Esophagus squamous epithelium (tissue), 5 donors: ENCODE measurements around the gene TAOK2. TPM values are rescaled to one million over a fixed set of nuclear protein-coding genes. Genes with fewer than 3 reads are reported as not detected.

Experiments used
- DNase-seq: peaks from one replicate; lab custom pipeline; 2025; lab: John Stamatoyannopoulos, UW
- H3K27ac ChIP-seq, 4 donors: fragments of 200-600 bp; sonication (generic); one replicate each; pipeline ENCODE4 v1.5.1; 2016 to 2019; ENCODE audit warnings: mild to moderate bottlenecking in 1 of 4
- H3K27me3 ChIP-seq, 4 donors: fragments of 200-600 bp; sonication (generic); 1 replicate in 3 of 4; 2 replicates in 1 of 4; pipeline versions ENCODE4 v1.5.1 to v1.6.0; 2017 to 2021; ENCODE audit warnings: antibody characterized with exemption in 1 of 4
- H3K36me3 ChIP-seq, 3 donors: fragments of 200-600 bp; sonication (generic); one replicate each; pipeline ENCODE4 v1.5.1; 2016 to 2019
- H3K4me1 ChIP-seq, 3 donors: fragments of 200-600 bp; sonication (generic); one replicate each; pipeline ENCODE4 v1.5.1; 2017 to 2019
- H3K4me3 ChIP-seq, 4 donors: fragments of 200-600 bp; sonication (generic); 1 replicate in 3 of 4; 2 replicates in 1 of 4; pipeline ENCODE4 v1.5.1; 2016 to 2019; ENCODE audit warnings: mild to moderate bottlenecking in 2 of 4, moderate library complexity in 1 of 4
- H3K9me3 ChIP-seq, 3 donors: fragments of 200-600 bp; sonication (generic); one replicate each; pipeline ENCODE4 v1.5.1; 2016 to 2019
- CTCF ChIP-seq, 6 experiments: fragments of 450-650 bp in 4 of 6; fragments of 200-600 bp in 2 of 6; sonication (generic) in 2 of 6; IDR thresholded peaks; one replicate each; pipeline ENCODE4 v1.5.1; 2016 to 2019; ENCODE audit warnings: antibody characterized with exemption in 6 of 6, mild to moderate bottlenecking in 4 of 6, moderate library complexity in 4 of 6
- POLR2A ChIP-seq, 4 donors: fragments of 450-650 bp; IDR thresholded peaks; one replicate each; pipeline ENCODE4 v1.6.1; 2017; ENCODE audit warnings: antibody characterized with exemption in 4 of 4, mild to moderate bottlenecking in 4 of 4, moderate library complexity in 3 of 4
- WGBS, 2 donors: methylation state at CpG; one replicate each; pipeline ENCODE4 v1.1.5; 2018; 5-methylcytosine and 5-hydroxymethylcytosine counted together
- intact Hi-C: fragments of 100-400 bp; cut with DNase I; formaldehyde crosslinking; loops from one replicate; pipeline ENCODE4 v1.15.0; 2022
- total RNA-seq, 4 donors: library from RNA; depleted of rRNA; stranded (reverse); fragments of >200 nt; gene quantifications; one replicate each; pipeline ENCODE4 v1.1.0, GENCODE V29; 2016
- donor health status: DM: yes; HTN: yes; CAD: no.

TAOK2 gene
- total RNA-seq, 4 donors from 2014 or later = 26.8 to 33.7 (median 30.4) TPM

GRCh38 chr16:29985271-29985811, 11.7 kb downstream of the TAOK2 start:
- WGBS, 2 donors = 94 to 98% methylated on average over 14 to 21 of the region's 28 CpGs
- H3K4me1 ChIP-seq = no peaks in the 10 kb centered on the region
- TF ChIP-seq POLR2A (IDR thresholded peaks at IDR 0.05) (no peak), CTCF (IDR thresholded peaks at IDR 0.05) (no peak)
- intact Hi-C loops = no loop called here
- H3K27me3 ChIP-seq = no peaks in the 10 kb centered on the region
- H3K36me3 ChIP-seq = peaks cover 63 to 100% (median 85%) of the 10 kb centered on the region in 3 donors
- H3K9me3 ChIP-seq = no peaks in the 10 kb centered on the region
- DNase-seq = no peak
- H3K4me3 ChIP-seq = no peak overlapping the region
- no peak overlapping the region for H3K27ac ChIP-seq

GRCh38 chr16:29986231-29986630, 12.6 kb downstream of the TAOK2 start:
- Histone ChIP-seq H3K27ac (no peak overlapping the region), H3K36me3 (peaks cover 63 to 100% (median 86%) of the 10 kb centered on the region in 3 donors), H3K27me3 (no peaks in the 10 kb centered on the region), H3K9me3 (no peaks in the 10 kb centered on the region), H3K4me1 (no peaks in the 10 kb centered on the region), H3K4me3 (no peak overlapping the region)
- TF ChIP-seq CTCF (IDR thresholded peaks at IDR 0.05) (no peak), POLR2A (IDR thresholded peaks at IDR 0.05) (no peak)
- DNase-seq = no peak
- 99 to 100% methylated on average over 2 to 11 of the region's 20 CpGs for WGBS, 2 donors
- intact Hi-C loops = no loop called here

- no peak overlapping the region for H3K27ac ChIP-seq
- H3K4me3 ChIP-seq = no peak overlapping the region
- H3K36me3 ChIP-seq = peaks cover 56 to 100% (median 82%) of the 10 kb centered on the region in 3 donors
- no peaks in the 10 kb centered on the region for H3K4me1 ChIP-seq
- intact Hi-C loops = no loop called here
- H3K27me3 ChIP-seq = no peaks in the 10 kb centered on the region
- DNase-seq = no peak
- no peak for TF ChIP-seq CTCF (IDR thresholded peaks at IDR 0.05)
- TF ChIP-seq POLR2A (IDR thresholded peaks at IDR 0.05) = no peak
- H3K9me3 ChIP-seq = no peaks in the 10 kb centered on the region
- WGBS, 2 donors = 93 to 100% methylated on average over 1 to 3 of the region's 5 CpGs
Measured at GRCh38 chr16:29986931-29987330, 13.3 kb downstream of the TAOK2 start.

- Histone ChIP-seq H3K27ac (no peak overlapping the region), H3K36me3 (peaks cover 53 to 100% (median 81%) of the 10 kb centered on the region in 3 donors), H3K4me1 (no peaks in the 10 kb centered on the region), H3K9me3 (no peaks in the 10 kb centered on the region), H3K4me3 (no peak overlapping the region), H3K27me3 (no peaks in the 10 kb centered on the region)
- no peak for DNase-seq
- WGBS, 2 donors = 81 to 92% methylated on average over 3 to 5 of the region's 35 CpGs
- TF ChIP-seq POLR2A (IDR thresholded peaks at IDR 0.05) (no peak), CTCF (IDR thresholded peaks at IDR 0.05) (no peak)
- intact Hi-C loops = no loop called here
Measured at GRCh38 chr16:29987371-29988085, 13.9 kb downstream of the TAOK2 start.

GRCh38 chr16:29988346-29989075, 14.8 kb downstream of the TAOK2 start:
- no peak overlapping the region for H3K27ac ChIP-seq
- WGBS, 2 donors = 83 to 89% methylated on average over 16 of the region's 17 CpGs
- DNase-seq = no peak
- no peak for TF ChIP-seq POLR2A (IDR thresholded peaks at IDR 0.05)
- TF ChIP-seq CTCF (IDR thresholded peaks at IDR 0.05) = no peak
- H3K4me3 ChIP-seq = no peak overlapping the region
- intact Hi-C loops = no loop called here
- H3K36me3 ChIP-seq = peaks cover 43 to 100% (median 80%) of the 10 kb centered on the region in 3 donors
- no peaks in the 10 kb centered on the region for H3K27me3 ChIP-seq
- H3K9me3 ChIP-seq = no peaks in the 10 kb centered on the region
- H3K4me1 ChIP-seq = peaks cover 0 to 5% (median 0%) of the 10 kb centered on the region in 3 donors
